SK-N-MC (cell line): ENCODE measurements around the gene SH2D5.

Experiments used
- EZH2 ChIP-seq: fragments of 200-600 bp; sonication (generic); IDR thresholded peaks from one replicate; pipeline ENCODE4 v1.6.1; 2017; ENCODE audit warnings: antibody characterized with exemption
- POLR2AphosphoS5 ChIP-seq: IDR thresholded peaks from 2 replicates; pipeline ENCODE4 v1.6.1; 2012; ENCODE audit warnings: mild to moderate bottlenecking, low read depth, low read length, borderline replicate concordance

- TF ChIP-seq POLR2AphosphoS5 (no peak), EZH2 (no peak)
These were observed 3.9 kb downstream of the SH2D5 start for GRCh38 chr1:20728371-20729154.
